PFSK-1 (cell line): ENCODE results near the gene DNAJB11.

Source experiments
- POLR2AphosphoS5 ChIP-seq: IDR thresholded peaks from 2 replicates; pipeline ENCODE4 v1.6.1; 2012; ENCODE audit warnings: low read depth, mild to moderate bottlenecking, control low read depth, low read length, moderate library complexity
- TAF1 ChIP-seq: IDR thresholded peaks from 2 replicates; pipeline ENCODE4 v1.6.1; 2012; ENCODE audit warnings: low read length, control low read depth, borderline replicate concordance; ENCODE audit not compliant: insufficient read depth

DNA sequence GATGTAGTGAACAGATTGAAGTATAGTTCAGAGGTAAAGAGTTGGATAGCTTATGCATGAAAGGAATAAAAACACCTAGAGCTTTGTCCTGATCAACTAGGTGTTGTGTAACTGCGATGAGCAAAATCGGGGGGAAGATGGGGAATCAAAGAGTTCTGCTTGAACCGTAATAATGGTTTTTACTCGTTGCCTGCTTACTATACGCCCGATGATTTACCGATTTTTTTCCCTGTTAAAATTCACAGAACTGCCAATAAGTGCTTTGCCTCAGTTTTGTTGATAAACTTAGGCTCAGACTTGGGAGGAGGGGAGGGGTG lies 783 bp upstream of the DNAJB11 start:
- TF ChIP-seq TAF1 (no peak), POLR2AphosphoS5 (no peak)
